ENCODE data around the gene WNT7A. TPM values are rescaled to one million over a fixed set of nuclear protein-coding genes. Genes with fewer than 3 reads are reported as not detected.

Gene WNT7A
- total RNA-seq = not detected

DNA sequence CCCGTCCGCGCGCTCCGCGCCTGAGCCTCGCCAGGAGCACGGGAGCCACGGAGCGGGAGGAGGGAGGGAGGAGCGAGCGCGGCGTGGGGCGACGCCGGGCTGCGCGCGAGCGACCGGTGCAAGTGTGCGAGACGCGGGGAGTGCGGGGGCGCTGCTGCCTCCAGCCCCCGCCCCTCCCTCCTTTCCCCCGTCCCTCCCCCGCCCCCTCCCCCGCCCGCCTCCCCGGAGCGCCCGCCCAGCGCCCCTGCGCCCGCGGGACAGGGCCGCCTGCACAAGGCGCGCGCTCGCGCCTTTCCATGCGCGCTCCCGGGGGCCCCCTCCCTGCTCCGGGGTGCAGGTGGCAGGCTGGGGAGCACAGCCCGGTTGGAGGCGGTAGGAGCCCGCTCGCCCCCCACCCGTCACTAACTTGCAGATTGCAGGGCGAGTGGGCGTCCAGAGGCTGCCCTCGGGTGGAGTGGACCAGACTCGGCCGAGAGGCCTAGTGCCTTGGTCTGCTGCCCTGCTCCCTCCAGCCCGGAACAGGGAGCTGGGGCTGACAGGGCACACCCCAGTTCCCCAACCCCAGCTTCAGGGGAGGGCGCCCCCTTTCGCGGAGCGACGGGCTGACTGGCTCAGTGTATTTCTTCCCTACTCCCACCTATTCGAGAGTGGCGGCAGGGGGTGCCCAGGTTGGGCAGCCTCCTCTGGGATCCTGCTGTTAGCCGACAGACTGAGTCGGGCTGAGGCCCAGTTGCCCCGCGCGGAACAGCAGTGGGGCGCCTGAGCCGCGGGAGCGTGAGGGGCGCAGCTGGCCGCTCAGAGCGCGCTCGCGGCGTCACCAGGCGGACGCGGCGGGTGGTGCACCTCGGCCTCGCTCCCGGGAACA, at the start of gene WNT7A:
Gene WNT7A, minus strand, starts transcription at position 126 of the 865 bp plus-strand sequence. CDS start 255 bp downstream, outside the sequence.

Other genes with a start within 250 kb of the WNT7A start
- 8.5 TPM for gene CHCHD4, start 244.8 kb upstream of the WNT7A start, total RNA-seq
- 57.5 TPM for gene TMEM43, start 245.0 kb upstream of the WNT7A start, total RNA-seq